HG02571 (cell line): ENCODE results near the gene INHBB.
"Not testable (repeated sequence)": the region's sequence is repeated elsewhere in the genome, so short reads cannot be mapped to it uniquely, and the experiment has no call there.

Experiments
- ATAC-seq: cut with Tn5 transposase; IDR thresholded peaks from one replicate; pipeline ENCODE4 v1.9.1; 2021; ENCODE audit warnings: mild to moderate bottlenecking, moderate library complexity; ENCODE audit not compliant: unreplicated experiment

Gene INHBB

DNA sequence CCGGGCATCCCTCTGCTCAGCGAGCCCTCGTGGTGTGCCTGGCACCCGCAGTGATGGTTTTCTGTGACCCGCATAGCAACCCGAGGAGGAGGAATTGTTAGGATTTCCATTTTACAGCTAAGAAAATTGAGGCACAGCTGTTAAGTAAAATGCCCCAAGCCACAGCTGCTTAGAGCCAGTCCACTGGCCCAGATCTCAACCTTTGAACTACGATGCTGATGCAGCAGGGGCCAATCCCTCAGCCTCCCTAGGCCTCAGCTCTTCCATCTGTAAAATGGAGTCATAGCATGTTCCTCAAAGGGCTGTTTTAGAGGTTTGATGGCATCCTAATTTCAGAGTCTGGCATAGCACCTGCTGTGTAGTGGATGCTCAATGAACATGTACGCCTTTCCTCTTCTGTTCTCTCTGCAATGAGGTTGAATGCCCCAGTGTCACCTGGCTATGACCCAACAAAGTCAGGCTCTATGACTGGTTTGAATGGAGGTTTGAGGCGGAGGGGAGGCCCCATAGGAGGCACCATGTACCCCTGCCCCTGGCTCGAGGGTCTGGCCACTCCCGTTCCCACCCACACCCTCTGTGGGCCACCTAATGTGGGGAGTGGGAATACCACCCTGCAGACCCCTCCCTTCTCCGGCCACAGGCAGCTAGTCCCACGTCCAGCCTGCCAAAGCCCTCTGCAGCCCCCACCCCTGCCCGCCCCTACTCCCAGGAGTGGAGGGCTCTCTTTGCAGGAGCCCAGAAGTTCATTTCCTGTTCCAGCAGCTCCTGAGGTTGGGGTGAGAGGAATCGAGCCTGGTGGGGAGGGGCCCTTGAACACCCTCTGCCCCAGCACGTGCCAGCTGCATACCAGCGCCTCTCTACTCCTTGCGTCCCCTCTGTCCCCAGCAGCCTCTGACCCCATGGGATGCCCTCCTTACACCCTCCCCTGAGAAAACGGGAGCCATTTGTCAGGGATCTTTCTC, 31.0 kb downstream of the INHBB start:
- no peak for ATAC-seq

DNA sequence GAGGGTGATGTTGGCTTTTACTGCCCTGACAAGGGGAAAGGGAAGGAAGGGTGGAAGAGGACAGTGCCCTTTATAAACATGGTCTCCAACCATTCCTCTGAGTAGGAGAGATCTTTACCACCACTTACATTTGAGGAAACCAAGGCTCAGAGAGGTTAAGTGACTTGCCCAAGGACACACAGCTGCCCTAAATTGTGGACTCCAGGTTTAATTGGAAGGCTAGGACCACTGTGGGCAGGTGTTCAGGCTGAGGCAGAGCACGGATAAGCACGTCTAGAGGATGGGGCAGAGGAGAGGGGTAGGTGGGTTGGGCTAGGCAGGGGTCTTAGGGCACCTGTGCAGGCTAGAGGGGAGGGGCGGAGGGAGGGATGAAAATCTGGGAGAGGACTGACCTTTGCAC, 32.7 kb downstream of the INHBB start:
- ATAC-seq: no peak

GRCh38 chr2:120379916-120380893, 34.3 kb downstream of the INHBB start:
- ATAC-seq: no peak

DNA sequence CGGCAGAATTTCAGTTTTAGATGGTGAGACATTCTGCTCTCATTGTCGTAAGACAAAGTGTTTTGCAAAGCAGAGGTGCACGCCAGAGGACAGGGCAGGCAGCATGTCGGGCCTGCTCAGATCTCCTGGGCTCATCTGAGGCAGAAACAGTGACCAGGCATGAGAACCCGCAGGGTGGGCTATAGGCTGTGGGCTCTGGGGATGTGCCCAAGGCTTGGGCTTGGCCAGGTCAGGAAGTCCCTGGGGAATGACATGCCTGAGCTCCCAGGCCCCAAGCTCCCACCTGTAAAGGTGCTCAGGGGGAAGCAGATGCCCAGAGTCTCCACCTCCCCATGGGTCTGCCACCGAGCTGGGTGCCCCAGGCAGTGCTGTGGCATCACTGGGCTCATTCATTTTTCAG, 35.3 kb downstream of the INHBB start:
- ATAC-seq: no peak

GRCh38 chr2:120381661-120382060, 35.7 kb downstream of the INHBB start:
- no peak for ATAC-seq

DNA sequence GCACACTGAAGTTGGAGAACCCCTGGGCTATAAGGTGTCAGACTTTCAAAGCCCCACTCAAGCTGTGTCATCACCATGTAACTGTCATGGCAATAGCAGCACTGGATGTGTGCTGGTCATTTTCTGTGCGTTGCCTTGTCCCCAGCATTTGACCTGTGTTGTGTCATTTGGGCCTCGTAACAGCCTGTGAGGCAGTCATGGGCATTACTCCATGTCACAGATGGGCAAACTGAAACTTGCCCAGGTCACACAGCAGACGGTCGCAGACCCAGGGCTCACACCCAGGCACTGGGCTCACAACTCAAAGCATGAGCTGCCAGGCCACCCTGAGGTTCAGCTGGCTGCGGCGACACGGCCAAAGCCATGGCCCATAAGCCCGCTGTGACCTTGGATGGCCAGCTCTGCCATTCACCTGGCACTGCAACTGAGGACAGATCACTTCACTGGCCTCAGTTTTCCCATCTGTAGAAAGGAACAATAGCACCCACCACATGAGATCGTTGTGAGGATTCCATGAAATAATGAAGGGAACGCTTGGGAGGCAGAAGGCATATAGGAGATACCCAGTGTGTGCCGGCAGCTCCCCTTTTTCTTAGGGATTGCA, 36.7 kb downstream of the INHBB start:
- no peak for ATAC-seq

DNA sequence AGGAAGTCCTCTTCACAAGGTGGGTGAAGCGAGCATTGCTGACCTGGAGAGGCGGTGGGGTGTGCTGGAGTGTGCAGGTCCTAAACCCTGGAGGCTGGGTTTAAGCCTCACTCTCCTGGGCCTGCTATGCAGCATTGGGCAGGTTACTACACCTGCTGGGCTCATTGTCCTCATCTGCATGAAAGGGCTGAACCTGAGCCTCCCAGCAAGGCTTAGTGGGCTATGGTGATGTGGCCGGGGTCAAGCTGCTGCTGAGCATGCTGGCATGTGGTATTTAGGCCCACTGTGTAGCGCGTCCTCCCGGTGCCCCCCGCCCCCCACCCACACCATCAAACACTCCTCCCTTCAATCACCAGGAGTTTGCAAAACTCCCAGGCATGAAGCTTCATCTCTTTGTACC, 37.3 kb downstream of the INHBB start:
- ATAC-seq: no peak

- ATAC-seq: no peak
These were observed 37.9 kb downstream of the INHBB start for GRCh38 chr2:120383631-120384340.

DNA sequence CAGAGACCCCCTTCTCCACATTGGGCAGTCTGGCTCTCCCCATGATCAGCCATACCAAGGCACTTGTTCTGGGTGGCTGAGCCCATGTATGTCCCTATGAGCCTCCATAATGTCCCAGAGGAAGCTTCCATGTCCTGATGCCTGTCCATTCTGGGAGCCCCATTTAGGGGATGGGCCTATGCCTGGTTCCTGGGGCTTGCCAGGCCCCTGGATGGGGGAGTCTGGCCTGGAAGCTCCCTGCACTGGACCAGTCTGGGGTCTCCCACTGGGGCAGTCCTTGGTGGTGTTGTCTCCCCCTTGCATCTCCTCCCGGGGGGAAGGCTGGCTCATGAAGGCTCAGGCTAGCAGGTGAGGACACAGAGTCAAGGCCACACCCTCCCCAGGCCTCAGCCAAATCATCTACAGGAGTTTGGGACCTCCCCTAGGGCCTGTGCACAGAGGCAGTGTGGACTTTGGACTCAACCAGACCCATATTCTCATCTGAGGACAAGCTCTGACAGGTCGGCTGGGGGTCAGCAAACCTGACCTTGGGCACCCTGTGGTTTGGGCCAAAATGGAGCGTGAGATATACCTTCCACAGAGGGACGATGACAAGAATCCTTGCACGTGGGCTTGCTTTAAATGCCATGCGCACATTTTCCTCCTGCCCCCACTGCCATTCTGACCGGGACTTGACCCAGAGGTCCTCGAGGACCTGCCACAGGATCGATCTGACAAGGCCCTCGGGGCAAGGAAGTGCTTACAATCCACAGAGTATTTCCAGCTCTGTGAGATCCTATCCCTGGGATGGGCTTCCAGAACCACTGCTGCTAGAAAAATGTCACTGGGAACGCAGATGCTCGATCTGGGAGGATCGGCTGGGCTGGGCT, 38.8 kb downstream of the INHBB start:
- ATAC-seq: no peak

DNA sequence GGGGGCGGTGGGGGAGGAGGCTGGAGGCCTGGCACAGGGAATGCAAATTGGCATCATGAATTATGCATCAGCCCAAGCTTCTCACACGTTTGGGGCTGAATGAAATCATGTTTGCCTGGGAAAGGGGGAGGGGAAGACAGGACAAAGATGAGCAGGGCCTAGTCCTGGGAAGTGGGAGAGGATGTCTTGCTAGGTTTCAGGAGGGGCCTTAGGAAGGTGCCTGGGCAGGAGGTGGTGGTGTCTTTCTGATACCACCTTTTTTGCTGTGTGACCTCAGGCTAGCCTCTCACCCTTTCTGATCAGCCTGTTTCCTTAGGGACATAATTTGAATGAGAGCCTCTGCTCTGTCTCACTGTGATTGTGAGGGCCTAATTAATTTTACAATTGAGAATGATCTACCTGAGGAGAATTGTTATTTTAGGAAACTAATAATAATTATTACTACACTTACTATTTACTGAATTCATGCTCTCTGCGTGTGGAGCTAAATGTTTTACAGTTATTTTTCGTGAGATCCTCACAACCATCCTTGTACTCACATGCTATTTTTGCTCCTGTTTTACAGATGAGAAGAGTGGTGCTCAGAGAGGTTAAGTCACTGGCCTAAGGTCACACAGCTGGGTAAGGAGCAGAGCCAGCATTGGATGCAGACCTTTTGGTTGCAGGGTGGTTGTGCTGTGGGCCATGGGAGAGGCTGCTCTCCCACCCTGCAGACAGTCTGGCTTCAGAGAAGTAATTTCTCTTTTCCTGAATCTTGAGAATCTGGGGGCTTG, 39.6 kb downstream of the INHBB start:
- no peak for ATAC-seq

- ATAC-seq: no peak
These were observed 42.5 kb downstream of the INHBB start for GRCh38 chr2:120388222-120389035.

DNA sequence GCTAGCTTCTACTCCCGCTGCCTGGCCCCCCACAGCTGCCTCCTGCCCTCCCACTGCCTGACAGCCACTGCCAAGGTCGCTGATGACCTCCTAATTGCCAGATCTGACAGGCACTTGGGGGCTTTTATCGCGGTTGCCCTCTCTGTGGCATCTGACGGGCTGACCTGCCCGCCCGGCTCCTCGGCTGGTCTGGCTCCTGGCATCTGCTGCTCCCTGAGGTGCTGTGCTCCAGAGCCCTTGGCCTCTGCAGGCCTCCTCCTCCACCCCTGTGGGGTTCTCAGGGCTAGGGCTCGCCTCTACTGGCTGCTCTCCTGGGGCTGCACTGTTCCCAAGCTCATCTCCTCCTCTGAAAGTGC, 43.1 kb downstream of the INHBB start:
- ATAC-seq: no peak

DNA sequence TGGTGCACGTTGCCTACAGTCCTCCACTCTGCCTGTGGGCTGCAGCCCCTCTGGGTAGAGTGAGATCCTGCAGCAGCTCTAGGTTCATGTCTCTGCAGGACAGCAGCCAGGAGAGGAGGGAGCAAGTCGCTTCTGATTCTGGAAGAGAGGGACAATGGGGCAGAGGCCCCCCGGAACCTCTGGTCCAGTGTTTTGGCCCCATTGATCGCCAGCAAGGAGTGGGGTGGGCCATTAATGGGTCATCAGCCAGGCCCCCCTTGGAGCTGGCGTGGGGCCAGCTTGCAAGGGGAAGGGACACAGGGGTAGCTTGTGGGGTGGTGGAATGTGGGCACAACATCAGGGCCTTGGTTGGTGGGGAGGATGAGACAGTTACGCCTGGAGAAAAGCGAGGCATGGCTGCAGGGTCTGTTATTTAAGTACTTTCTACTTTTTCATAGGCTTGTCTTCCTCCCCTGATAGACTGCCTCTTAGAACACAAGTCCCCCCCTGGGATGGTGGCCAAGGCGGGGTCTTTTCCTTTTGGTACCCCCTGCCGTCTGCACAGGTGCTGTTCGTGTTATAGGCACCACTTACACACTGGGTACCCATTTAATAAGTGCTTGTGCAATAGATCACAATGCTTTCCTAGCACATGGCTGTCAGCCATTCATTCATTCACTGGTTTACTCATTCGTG, 44.6 kb downstream of the INHBB start:
- no peak for ATAC-seq

GRCh38 chr2:120391382-120391781, 45.4 kb downstream of the INHBB start:
- ATAC-seq: not testable (repeated sequence)

DNA sequence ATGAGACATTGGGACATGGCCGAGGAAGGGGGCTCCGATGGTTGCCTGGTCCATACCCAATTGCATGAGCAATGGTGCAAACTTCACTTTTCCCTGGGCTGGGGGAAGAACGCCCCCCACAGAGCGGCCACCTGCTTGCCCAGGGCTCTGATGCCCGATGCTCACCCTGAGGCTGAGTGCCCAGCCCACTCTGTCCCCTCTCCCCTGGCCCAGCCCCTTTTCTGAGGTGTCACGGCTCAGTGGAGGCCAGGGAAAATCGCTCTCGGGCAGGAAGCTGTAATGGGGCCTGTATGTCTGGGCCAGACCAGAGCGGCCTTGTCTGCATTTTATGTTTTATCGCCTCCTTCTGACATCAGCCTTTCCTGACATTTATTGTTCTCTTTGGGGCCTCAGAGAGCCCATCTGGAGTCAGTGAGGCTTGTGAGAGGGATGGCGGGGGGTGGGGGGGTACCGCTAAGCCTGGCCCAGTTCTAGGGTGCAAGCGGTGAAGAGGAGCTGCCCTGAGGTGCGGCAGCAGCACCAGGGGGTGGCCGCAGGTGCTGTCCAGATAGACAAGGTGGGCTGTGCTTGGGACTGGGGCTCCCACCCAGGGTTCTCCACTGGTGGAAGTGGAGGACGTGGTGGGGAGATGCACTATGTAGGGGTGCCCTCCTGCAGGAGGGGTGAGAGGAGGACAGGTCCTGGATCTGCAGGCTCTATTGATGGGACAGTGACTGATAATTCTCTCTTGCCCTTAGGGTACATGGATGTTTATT, 46.2 kb downstream of the INHBB start:
- ATAC-seq: no peak

GRCh38 chr2:120392923-120393322, 47.0 kb downstream of the INHBB start:
- ATAC-seq: no peak

DNA sequence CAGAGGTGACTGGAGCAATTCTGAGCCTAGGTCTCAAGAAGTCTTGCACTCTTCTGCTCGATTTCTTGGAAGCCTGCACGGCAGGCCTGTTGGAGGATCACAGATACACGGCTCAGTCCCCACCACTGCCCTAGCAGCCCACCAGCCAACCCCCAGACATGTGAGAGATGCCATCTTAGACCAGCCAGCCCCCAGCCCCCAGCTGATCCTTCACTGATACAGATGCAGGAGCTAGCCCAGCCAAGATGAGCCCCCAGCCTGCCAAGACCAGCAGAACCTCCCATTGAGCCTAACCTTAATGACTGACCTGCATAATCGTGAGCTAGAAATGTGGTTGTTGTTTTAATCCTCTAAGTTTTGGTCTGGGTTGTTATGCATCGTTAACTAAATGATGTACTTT, 47.5 kb downstream of the INHBB start:
- no peak for ATAC-seq
